SKM-1 treated with dmso at 0.1 percent for 144 hours (cell line): ENCODE measurements around the gene MGAT3.

Experiments used
- DNase-seq: peaks from one replicate; lab custom pipeline; 2025; ENCODE audit not compliant: unreplicated experiment; lab: John Stamatoyannopoulos, UW

MGAT3 gene

DNA sequence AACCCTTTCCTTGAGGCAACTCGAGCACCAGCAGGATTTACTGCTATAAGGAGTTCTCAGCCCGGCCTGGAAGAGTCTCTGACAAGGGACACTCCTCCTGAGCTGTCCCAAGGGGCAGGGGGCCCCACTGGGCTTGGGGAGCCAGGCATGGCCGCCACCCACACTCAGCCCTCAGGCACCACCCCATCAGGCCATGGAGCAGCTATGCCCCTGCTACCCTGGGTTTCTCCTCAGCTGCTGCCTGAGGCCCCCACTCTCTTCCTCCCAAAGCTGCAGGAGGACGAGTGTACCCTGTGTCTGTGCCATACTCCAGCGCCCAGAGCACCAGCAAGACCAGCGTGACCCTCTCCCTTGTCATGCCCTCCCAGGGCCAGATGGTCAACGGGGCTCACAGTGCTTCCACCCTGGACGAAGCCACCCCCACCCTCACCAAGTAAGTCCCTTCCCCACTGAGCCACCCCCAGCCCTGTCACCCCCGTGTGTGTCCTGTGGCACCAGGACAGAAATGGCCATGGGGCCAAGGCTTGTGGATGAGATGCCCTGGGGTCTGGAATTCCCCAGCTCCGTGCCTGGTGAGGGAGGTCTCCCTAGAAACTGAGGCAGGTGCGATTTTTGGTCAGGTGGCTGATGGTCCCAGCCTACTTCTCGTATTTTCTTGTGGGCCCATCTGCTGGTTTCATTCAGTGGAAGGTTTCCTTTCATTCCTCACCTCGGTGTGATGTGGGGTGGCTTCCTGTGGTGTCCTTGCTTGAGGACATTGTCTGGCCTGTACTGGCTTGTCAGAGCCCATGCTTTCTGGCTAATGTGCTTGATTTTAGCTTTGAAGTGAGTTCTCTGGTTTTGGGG is 28.8 kb upstream of the MGAT3 start:
- no peak for DNase-seq

DNA sequence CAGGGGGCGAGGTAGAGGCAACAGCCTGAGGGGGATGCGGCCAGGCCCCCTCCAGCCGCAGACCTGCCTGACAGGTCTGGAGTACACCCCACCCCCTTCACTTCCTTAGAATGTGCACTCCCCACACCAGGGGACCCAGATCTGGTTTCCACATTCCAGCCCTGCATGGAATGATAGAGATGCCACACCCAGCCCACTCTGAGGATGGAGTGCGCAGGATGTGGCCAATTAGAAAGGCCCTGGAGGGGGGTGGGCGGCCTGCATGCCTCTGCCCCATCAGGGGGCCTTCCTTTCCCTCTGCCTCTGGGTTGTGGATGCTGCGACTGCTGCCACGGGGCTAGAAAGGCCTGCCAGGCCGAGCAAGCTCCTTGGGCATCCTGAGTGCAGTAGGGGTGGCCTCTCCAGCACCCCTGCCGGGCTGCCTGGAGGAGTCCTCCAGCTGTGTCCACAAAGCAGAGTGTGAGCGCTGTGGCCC is 28.2 kb upstream of the MGAT3 start:
- DNase-seq = no peak

DNA sequence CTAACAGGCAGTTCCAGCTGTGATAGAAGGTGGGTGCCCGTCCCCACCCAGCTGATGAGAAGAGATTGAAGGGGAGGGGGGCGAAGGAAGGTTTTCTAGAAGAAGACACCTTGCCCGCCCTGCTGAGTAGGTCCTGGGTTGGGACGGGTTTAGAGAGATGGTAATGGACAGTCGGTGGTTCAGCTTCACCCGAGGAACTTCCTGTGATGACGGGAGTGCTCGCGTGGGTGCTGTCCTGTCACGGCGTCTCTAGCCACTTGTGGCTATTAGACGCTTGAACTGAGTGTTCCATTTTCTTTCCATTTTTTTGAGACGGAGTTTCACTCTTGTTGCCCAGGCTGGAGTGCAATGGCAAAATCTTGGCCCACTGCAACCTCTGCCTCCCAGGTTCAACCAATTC is 27.6 kb upstream of the MGAT3 start:
- DNase-seq = no peak

DNA sequence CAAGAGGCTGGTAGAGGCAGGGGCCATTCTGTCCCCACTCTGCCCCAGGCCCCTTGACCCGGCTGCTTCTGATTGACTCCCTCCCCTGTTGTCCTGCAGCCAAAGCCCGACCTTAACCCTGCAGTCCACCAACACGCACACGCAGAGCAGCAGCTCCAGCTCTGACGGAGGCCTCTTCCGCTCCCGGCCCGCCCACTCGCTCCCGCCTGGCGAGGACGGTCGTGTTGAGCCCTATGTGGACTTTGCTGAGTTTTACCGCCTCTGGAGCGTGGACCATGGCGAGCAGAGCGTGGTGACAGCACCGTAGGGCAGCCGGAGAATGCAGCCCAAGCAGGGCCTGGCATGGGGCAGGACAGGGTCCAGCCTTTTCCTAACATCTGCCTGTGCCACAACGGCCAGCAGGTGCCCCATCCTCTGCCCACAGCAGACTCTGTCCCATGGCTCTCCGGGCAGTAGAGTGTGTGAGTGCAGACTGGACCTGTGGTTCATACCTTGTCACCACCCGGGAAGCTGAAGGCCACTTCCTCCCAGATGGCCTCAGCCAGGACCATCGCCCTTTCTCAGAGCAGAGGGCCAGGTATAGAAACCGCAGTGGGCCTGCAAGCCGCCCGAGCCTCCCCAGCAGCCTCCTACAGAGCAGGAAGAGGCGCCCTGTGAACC is 26.8 kb upstream of the MGAT3 start:
- no peak for DNase-seq

DNA sequence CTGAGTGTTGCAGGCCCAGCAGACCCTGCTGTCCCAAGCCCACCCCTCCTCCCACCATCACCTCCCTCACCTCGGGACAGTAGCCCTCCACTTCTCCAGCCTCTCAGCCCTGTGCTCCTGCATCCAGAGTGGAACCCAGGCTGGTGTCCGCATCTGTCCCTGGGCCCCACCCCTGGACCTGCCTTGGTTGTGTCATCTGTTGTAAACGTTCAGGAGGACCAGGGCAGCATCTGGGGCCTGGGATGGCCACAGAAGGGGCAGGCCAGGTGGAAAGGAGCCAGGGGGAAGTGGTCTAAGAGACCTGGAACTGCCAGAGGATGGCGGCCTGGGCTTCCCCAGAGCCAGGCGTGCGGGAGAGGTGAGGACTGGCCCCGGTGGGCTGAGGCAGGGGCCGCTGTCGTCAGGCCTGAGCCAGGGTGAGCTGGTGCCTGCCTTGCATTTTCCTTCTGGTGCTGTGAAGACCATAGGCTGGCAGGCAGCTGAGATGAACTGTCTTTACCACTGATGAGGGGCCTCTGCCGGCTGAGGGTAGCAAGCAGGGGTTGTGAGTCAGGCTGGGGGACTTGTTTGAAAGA is 26.1 kb upstream of the MGAT3 start:
- no peak for DNase-seq

DNA sequence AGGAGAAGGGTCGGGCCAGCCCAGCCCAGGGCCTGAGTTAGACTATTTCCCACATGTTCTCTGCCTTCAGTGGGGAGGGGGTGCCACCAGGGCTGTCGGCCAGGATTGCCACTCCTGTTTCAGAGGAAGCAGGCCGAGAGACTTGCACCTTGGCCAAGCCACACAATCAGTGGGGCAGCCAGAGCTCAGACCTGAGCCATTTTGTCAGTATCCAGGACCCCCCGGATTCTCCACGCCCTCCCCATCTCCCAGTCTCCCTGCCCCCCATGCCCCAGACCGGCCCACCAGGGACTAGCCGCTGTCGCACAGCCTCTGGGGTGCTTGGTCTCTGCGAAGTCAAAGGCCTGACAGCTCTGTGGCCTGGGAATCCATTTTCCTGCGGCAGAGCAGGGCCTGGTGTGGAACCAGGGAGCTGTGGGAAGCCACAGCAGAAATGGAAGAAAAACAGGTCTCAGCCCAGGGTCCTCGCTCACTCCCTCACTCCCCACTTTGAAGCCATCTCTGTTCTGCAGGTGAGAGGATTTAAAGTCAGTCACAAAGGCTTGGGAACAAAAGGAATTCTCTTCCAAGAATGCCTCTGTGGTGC is 25.5 kb upstream of the MGAT3 start:
- no peak for DNase-seq

DNA sequence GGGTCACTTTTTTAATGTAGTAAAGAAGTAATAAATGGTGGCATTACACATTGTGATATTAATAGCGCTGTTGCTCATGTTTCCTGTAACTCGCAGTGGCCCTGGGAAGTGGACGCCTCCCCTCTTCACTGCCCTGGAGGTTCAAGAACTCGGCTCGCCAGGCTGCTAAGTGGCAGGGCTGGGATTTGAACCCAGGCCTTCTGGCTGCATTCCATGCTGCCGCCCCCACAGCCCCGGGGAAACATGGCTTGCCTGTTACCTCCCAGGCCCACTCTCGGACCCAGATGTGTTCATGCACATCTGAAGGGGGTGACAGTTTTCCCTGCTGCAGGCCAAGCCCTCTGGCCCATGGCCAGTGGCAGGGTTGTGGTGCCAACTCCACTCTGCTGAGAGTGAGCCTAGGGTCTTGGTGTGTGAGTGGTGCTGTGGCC is 25.0 kb upstream of the MGAT3 start:
- DNase-seq = no peak

DNA sequence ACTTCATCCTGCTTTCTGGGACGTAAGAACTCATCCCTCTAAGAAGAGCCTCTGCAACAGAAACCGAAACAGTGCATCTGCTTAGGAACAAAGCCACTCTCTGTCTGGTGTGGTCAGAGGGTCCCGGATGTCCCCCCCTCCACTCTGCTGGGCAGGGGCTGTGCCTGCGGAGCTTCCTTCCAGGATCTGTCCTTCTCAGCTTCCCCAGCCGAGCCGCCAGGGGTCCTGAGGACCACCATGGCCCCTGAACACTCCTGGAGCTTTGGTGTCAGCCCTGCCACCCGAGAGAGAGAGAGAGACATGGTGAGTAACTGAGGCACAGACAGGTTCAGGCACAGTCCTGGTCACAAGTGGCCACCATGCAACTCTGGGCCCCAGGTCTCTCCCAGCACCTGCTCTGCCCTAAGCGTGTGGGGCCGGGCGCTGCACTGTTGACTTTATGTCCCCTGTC is 24.4 kb upstream of the MGAT3 start:
- DNase-seq = no peak

DNA sequence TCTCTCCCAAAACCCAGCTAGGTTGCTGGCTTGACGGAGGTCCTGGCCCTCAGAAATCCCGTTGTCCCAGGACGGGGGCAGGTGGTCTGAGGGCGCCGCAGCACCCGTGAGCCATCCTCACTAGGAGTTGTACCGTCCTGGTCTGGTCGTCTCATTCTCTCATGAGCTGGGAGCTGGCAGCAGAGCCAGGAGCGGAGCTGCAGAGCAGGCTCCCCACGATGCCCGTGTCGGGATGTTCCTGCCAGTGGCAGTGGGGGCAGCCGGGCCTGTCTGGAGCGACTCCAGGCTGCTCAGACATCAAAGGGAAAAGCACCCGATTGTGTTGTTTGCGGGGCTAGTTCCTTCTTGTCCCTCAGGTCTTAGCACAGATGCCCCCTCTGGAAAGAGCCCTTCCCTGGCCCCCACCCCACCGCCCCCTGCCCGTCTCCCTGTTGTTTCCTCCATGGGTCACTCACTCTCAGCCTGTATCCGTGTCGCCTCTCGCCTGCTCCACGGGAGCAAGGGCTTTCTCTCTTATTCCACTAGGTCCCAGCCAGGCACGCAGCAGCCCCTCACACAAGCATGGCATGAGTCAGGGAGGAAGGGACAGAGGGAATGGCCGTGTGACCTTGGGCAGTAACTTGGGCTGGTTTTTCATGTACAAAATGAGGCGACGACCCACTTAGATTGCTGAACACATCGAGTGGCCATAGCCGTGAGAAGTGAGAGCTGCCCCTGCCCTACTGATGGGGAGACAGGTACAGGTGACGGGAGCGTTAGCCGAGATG is 23.2 kb upstream of the MGAT3 start:
- no peak for DNase-seq

DNA sequence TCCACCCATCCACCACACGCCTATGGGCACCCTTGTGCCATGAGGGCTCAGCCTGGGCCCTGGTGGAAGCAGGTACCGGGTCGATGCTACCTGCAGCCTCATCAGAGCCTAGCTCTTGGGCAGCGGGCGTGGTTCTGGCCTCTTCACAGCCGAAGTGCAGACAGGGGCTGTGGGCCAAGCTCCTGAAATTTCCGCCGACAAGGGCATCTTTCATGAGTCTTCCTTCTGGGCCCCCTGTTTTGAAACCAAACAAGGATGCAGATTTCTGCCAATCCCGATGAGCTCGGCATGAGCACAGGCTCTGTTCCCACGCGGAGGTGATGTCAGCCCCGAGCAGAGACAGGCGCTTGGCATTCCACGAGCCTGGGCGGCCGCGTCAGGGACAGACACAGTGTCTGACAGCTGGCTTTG is 22.6 kb upstream of the MGAT3 start:
- no peak for DNase-seq

DNA sequence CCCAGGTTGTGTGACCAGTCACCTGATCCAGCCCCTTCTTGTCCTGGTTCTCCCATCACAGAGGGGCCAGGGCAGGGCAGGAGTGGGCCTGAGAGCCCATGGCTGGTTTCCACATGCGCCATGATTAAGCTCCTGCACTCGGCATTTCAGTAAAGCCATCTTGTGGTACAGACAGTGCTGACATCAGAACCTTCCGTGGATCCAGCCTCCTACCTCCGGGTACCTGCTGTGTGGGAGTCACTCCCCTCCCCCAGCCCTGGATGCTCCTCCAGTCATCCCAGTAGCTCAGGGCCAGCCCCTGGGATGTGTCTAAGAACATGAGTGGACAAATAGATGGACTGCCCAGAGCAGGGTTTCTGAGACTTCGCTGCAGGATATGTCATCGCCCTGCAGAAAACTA is 22.1 kb upstream of the MGAT3 start:
- no peak for DNase-seq

DNA sequence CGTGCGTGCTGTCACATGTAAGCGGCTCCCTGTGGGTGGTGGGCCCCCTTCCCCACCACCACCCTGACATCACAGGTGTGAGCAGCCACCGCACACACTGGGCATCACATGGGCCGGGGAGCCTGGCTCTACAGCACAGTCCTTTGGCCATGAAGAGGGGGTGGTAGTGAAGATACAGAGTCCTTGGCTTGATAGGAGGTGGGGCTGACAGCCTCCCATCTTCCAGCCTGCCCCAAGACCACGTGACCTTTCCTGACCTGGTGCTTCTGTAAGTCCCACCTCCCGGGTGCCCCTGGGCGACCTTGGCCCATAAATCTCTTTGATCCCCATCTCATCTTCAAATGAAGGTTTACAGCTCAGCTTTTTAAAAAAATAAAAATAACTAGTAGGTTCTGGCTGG is 21.2 kb upstream of the MGAT3 start:
- DNase-seq = no peak

DNA sequence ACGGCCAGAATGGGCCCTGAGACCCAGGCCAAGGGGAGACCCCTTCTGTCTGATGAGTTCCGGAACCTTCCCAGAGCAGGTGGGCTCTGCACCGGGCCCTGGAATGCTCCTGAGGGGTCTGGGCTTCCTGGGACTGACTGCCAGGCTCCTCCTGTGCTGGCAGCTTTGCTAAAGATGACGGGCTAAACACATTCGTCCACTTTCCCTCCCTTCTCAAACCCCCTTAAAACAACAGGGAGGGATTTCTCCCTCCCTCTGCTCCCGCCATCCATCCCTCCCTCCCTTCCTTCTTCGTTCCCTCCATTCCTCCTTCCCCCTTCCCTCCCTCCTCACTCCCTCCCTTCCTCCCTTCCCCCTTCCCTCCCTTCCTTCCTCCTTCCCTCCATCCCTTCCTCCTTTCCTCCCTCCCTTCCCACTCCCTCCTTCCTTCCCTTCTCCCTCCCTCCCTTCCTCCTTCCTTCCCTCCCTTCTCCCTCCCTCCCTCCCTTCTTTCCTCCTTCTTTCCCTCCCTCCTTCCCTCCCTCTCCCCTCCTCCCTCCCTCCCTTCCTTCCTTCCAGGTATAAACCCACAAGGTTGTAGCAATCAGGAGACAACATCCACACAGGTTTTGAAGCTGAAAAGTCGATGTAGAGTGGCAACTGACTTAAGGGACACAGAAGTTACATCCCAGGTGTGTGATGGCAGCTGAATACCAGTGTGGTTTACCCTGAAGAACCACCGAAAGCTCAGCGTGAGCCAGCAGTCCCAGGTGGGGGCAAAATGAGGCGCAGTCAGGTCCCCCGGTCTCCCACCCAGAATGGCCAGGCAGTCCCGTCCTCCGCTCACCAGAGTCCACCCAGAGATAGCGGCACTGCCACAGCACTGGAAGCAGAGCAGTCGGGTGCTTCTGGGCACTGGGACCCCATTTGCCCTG is 18.8 kb upstream of the MGAT3 start:
- DNase-seq = no peak

DNA sequence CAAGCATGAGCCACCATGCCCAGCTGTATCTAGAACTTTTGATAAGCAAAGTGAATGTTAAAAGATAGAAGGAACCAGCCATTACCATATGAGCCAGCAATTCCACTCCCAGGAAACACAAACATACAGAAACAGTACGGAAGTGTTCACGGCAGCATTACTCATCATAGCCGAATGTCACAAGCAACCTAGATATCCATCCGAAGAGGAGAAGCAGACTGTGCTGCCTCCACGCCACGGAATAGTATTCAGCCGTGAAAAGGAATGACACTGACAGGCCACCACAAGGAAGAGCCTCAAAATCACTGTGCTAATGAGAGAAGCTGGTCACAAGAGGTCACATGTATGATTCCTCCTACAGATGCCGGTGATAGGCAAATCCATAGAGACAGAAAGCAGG is 17.6 kb upstream of the MGAT3 start:
- DNase-seq = no peak

DNA sequence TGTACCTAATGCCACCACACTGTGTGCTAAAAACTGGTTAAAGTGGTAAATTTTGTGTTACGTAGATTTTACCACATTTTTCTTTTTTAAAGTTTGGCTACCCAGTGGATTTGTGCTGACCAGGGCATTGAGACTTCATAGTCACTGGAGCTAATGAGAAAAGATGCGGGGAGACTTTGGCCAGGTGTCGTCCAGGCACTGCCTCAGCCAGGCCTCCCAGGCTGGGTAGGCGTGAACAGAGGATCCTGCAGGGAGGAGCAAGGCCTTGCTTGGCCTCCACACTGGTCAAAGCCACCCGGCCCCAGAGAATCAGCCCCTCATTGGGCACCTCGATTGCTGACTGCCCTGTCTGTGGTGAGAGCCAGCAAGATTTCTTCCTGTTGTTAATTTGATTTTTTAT is 13.4 kb upstream of the MGAT3 start:
- no peak for DNase-seq

DNA sequence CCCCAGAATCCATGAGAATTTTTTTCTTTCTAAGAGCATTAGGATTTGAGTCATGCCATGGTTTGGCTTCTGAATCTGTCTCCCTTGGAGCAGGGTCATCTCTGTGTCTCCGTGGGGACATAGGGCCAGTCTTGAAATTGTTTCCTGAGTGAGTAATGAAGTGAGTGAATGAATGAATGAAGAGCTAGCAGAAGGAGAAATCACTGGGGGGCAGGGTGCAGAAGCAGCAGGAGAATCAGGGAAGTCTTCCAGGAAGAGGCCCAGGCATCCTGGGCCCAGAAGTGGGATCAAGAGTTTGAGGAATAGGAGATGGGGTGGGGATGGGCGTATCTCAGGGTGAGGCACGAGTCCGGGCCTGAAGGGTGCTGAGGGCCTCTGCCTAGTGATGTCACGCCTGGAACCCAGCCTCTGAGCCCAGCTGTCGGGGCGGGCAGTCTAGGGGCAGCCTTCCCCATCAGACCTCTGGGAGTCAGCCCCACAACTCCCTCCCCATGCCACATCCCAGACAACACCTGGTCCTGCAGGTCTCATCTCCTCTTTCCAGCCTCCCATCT is 12.5 kb upstream of the MGAT3 start:
- no peak for DNase-seq

DNA sequence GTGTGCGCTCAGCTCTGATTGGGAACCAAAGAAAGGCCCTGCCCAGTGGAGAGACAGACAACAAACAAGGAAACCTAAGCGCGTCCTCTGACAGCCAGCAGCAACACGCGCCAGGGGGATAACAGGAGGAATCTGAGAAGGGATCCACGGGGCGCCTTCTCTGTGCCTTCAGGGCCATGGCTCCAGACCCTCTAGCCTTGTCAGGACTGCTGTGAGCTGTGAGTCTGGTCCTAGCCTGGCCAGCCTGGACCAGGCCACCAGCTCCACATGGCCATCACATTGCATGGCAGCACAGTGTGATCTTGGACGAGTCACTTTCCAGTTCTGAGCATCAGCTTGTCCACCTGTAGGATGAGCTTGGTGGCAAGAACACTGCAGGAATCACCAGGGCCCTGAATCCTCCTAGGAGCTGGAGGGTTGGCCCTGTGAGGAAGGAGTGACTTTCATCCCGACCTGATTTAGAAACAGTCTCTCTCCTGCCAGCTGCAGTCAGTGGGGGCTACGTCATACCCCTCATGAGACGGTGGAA is 11.8 kb upstream of the MGAT3 start:
- no peak for DNase-seq

DNA sequence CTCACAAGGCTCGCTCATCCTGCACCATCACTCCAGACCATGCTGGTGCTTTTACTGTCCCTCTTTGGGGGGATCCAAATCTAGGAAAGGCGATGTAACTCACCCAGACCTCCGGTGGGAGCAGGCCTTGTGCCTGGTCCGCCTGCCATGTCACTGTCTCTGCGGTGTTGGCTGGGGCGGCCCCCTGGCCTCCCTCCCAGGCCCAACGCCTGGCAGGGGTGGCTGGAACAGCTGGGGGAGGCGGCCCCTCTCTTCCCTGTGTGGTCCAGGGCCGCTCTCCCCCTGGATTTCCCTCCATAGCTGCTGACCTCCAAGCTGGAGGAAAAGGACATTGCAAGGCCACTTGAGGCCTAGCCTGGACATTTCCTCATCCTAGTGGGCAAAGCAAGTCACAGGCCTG is 11.1 kb upstream of the MGAT3 start:
- no peak for DNase-seq

DNA sequence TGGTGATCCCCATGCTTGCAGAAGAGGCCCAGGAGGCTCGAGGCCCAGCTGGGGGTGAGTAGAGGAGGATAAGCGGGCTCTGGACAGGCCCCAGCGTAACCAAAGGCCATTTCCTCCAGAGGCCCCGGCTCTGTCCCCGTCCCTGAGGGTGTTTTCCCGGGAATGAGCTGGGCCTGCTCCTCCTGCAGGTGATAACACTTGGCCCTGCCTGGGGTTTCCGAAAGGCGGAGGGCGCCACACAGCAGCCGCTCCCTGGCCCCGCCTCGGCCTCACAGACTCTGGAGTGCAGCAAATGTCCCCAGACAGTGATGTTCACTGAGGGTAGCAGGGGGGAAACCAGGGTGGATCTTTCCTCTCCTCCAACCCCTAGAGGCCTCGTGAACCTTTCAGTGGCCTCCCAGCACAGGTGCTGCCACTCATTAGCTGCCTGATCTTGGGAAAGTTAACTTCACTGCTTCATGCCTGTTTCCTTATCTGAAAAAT is 10.5 kb upstream of the MGAT3 start:
- no peak for DNase-seq
